Stomach (tissue), 9 donors: Measurements from ENCODE around the gene PGPEP1. TPM values are rescaled to one million over a fixed set of nuclear protein-coding genes. Genes with fewer than 3 reads are reported as not detected.
"Not testable (repeated sequence)": the region's sequence is repeated elsewhere in the genome, so short reads cannot be mapped to it uniquely, and the experiment has no call there.

ENCODE experiments used
- DNase-seq, 2 donors: peaks; one replicate each; pipeline versions ENCODE4 v3.0.0 to v3.0.0-alpha.2; 2013 to 2019
- H3K27ac ChIP-seq, 5 donors: fragments of 200-600 bp in 4 of 5; sonication (generic) in 4 of 5; one replicate each; pipeline ENCODE4 v1.5.1; 2013 to 2019; ENCODE audit warnings: mild to moderate bottlenecking in 1 of 5, moderate library complexity in 1 of 5
- H3K27me3 ChIP-seq, 3 donors: fragments of 200-600 bp; sonication (generic); one replicate each; pipeline ENCODE4 v1.5.1; 2017 to 2019; ENCODE audit warnings: mixed run types in 1 of 3
- H3K36me3 ChIP-seq, 4 donors: fragments of 200-600 bp; sonication (generic); 1 replicate in 3 of 4; 2 replicates in 1 of 4; pipeline ENCODE4 v1.5.1; 2016 to 2019
- H3K4me1 ChIP-seq, 4 donors: fragments of 200-600 bp; sonication (generic); one replicate each; pipeline ENCODE4 v1.5.1; 2016 to 2019
- H3K4me3 ChIP-seq, 4 donors: fragments of 200-600 bp; sonication (generic) in 3 of 4; one replicate each; pipeline ENCODE4 v1.5.1; 2016 to 2019; ENCODE audit warnings: mild to moderate bottlenecking in 1 of 4
- H3K9me3 ChIP-seq, 4 donors: fragments of 200-600 bp; sonication (generic); one replicate each; pipeline ENCODE4 v1.5.1; 2016 to 2019
- EP300 ChIP-seq: sonication (generic); formaldehyde crosslinking; IDR thresholded peaks from one replicate; pipeline ENCODE4 v1.6.1; 2017; ENCODE audit warnings: antibody characterized with exemption
- POLR2A ChIP-seq, 4 donors: fragments of 450-650 bp; IDR thresholded peaks; one replicate each; pipeline ENCODE4 v1.6.1; 2016; ENCODE audit warnings: antibody characterized with exemption in 4 of 4, control low read depth in 2 of 4, mild to moderate bottlenecking in 1 of 4, moderate library complexity in 1 of 4
- POLR2AphosphoS5 ChIP-seq, 3 donors: sonication (generic); formaldehyde crosslinking; IDR thresholded peaks; one replicate each; pipeline ENCODE4 v1.6.1; 2016; ENCODE audit warnings: antibody characterized with exemption in 3 of 3
- WGBS, 5 donors: extraction: QIAGEN DNeasy Blood & Tissue Kit in 3 of 5; methylation state at CpG; one replicate each; pipeline versions ENCODE4 v1.1.5 to v1.1.7; 2013 to 2018; 5-methylcytosine and 5-hydroxymethylcytosine counted together
- intact Hi-C: fragments of 100-400 bp; cut with DNase I; formaldehyde crosslinking; loops from one replicate; pipeline ENCODE4 v1.15.1; 2023; ENCODE audit warnings: low total_unique reads
- polyA plus RNA-seq, 3 donors: library from polyadenylated mRNA; stranded (reverse); fragments of 200-250 nt; gene quantifications; one replicate each; pipeline ENCODE4 v1.2.3, GENCODE V29; 2013
- total RNA-seq, 5 donors: library from RNA; depleted of rRNA; stranded (reverse); fragments of >200 nt; gene quantifications; one replicate each; pipeline versions ENCODE4 v1.1.0 to v1.2.3, GENCODE V29; 2014 to 2016
- TF ChIP-seq, protein P1 (sequence below), 7 experiments: fragments of 450-650 bp in 4 of 7; fragments of 200-600 bp in 3 of 7; sonication (generic) in 3 of 7; IDR thresholded peaks; one replicate each; pipeline ENCODE4 v1.5.1; 2016 to 2019; ENCODE audit warnings: antibody characterized with exemption in 7 of 7, control low read depth in 2 of 7, mild to moderate bottlenecking in 1 of 7
- donor health status: healthy with polysubstance abuse.
- donor health status: Bipolar disorder and iron deficiency.
- donor health status: healthy.

The PGPEP1 gene
- total and polyA plus RNA-seq, 8 donors, result 8.0 to 58.9 (median 26.0) TPM

DNA sequence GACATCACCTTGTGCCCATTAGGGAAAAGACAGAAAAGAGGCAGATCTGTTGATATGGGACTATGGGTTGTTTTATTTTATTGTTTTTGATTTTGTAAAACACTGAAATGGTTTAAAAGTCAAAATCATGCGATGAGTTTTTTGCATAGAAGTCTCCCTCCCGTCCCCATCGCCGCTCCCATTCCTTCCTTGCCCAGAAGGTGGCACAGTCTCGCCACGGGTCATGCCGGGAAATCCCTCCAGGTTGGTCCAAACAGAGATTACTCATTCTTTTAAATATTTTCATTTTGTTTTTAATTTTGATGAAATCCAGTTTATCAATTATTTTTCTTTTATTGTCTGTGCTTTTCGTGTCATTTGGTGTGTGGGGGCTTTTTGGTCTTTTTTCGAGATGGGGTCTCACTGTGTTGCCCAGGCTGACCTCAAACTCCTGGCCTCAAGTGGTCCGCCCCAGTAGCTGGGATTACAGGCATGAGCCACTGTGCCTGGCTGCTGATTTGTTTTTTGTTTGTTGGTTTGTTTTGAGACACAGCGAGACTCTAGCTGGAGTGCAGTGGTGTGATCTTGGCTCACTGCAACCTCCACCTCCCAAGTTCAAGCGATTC, 9.2 kb downstream of the PGPEP1 start:
- TF ChIP-seq POLR2A (IDR thresholded peaks at IDR 0.05), result no peak
- TF ChIP-seq, protein P1, sequence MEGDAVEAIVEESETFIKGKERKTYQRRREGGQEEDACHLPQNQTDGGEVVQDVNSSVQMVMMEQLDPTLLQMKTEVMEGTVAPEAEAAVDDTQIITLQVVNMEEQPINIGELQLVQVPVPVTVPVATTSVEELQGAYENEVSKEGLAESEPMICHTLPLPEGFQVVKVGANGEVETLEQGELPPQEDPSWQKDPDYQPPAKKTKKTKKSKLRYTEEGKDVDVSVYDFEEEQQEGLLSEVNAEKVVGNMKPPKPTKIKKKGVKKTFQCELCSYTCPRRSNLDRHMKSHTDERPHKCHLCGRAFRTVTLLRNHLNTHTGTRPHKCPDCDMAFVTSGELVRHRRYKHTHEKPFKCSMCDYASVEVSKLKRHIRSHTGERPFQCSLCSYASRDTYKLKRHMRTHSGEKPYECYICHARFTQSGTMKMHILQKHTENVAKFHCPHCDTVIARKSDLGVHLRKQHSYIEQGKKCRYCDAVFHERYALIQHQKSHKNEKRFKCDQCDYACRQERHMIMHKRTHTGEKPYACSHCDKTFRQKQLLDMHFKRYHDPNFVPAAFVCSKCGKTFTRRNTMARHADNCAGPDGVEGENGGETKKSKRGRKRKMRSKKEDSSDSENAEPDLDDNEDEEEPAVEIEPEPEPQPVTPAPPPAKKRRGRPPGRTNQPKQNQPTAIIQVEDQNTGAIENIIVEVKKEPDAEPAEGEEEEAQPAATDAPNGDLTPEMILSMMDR (IDR thresholded peaks at IDR 0.05), result peak in 5 of 7 experiments; percentile 58 to 85 (median 77)
- no peak for TF ChIP-seq EP300
- TF ChIP-seq POLR2AphosphoS5 (IDR thresholded peaks at IDR 0.05), result peak in 1 of 3 donors; percentile 52
- 41 to 49% (median 42%) methylated on average over 12 of the region's 12 CpGs for WGBS, 5 donors
- DNase-seq, result peak; percentile 67 to 74

DNA sequence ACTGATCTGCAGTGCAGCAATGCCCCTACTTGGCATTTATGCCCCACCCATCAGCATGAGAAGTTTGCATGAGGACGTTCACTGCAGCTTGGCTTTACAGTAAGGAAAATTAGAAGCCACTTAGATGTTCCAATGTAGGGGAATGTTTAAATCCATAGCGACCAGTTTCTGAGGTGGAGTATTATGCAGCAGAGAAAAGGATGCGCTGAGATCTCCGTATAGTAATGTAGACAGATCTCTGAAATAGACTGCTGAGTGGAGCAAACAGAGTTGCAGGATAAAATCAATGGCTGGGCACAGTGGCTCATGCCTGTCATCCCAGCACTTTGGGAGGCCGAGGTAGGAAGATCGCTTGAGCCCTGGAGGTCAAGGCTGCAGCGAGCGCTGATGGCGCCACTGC, 10.1 kb downstream of the PGPEP1 start:
- no peaks in the 10 kb centered on the region for H3K9me3 ChIP-seq
- H3K4me1 ChIP-seq, result peaks cover 0 to 17% (median 10%) of the 10 kb centered on the region in 4 donors
- H3K36me3 ChIP-seq, result peaks cover 0 to 56% (median 43%) of the 10 kb centered on the region in 4 donors
- H3K27ac ChIP-seq, result no peak overlapping the region
- no peaks in the 10 kb centered on the region for H3K27me3 ChIP-seq
- intact Hi-C loops, result loop anchor here (5.0 kb wide), 1 partner anchor 62 kb away; no protein-coding TSS in a partner anchor
- DNase-seq, result no peak
- WGBS, 5 donors, result 82 to 92% (median 86%) methylated on average over 9 of the region's 9 CpGs
- TF ChIP-seq, protein P1 (IDR thresholded peaks at IDR 0.05), result no peak
- TF ChIP-seq POLR2A (IDR thresholded peaks at IDR 0.05) (no peak), EP300 (no peak), POLR2AphosphoS5 (IDR thresholded peaks at IDR 0.05) (no peak)
- H3K4me3 ChIP-seq, result no peak overlapping the region

More for the DNA sequence above, 9.2 kb downstream of the PGPEP1 start:
- H3K36me3 ChIP-seq, result peaks cover 0 to 58% (median 41%) of the 10 kb centered on the region in 4 donors
- H3K27ac ChIP-seq, result no peak overlapping the region
- H3K27me3 ChIP-seq, result no peaks in the 10 kb centered on the region
- H3K4me3 ChIP-seq, result no peak overlapping the region
- intact Hi-C loops, result loop anchor here (5.0 to 10.0 kb wide), 2 partner anchors 45 to 63 kb away; partner anchors contain the start of gene LRRC25
- H3K9me3 ChIP-seq, result no peaks in the 10 kb centered on the region
- peaks cover 6 to 25% (median 15%) of the 10 kb centered on the region in 4 donors for H3K4me1 ChIP-seq

DNA sequence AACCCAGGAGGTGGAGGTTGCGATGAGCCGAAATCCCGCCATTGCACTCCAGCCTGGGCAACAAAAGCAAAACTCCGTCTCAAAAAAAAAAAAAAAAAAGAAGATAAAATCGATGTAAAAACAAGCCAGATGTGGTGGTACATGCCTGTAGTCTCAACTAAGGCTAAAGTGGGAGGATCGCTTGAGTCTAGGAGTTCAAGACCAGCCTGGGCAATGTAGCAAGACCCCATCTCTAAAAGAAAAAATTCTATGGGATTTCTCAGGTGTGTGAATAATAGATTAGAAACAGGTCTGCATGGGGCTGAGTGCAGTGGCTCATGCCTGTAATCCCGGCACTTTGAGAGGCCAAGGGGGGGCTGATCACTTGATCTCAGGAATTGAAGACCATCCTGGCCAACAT, 11.1 kb downstream of the PGPEP1 start:
- TF ChIP-seq EP300 (no peak), POLR2AphosphoS5 (IDR thresholded peaks at IDR 0.05) (no peak), POLR2A (IDR thresholded peaks at IDR 0.05) (no peak)
- TF ChIP-seq, protein P1 (IDR thresholded peaks at IDR 0.05), result no peak
- Histone ChIP-seq H3K9me3 (no peaks in the 10 kb centered on the region), H3K36me3 (peaks cover 9 to 60% (median 53%) of the 10 kb centered on the region in 4 donors), H3K4me3 (no peak overlapping the region), H3K27me3 (no peaks in the 10 kb centered on the region), H3K27ac (no peak overlapping the region), H3K4me1 (peaks cover 0 to 10% (median 5%) of the 10 kb centered on the region in 4 donors)
- DNase-seq, result no peak
- WGBS, 5 donors, result 90 to 96% (median 94%) methylated on average over 7 of the region's 7 CpGs
- intact Hi-C loops, result loop anchor here (5.0 kb wide), 1 partner anchor 61 kb away; no protein-coding TSS in a partner anchor

DNA sequence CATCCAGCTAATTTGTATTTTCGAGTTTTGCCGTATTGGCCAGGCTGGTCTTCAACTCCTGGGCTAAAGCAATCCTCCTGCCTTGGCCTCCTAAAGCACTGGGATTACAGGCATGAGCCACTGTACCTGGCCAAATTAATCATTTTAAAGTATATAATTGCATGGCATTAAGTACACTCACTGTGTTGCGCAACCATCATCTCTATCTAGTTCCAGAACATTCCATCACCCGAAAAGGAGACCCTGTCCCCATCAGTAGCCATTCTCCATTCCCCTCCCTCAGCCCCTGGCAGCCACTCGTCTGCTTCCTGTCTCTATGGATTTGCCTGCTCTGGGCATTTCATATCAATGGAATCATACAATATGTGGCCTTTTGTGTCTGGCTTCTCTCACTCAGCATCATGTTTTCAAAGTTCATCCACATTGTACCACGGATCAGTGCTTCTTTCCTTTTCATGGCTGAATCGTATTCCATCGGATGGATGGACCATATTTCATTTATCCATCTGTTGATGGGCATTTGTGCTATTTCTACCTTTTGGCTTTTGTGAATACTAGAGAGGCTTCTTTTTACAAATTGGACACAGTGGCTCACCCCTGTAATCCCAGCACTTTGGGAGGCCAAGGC, 13.1 kb downstream of the PGPEP1 start:
- intact Hi-C loops, result loop anchor here (5.0 kb wide), 1 partner anchor 59 kb away; no protein-coding TSS in a partner anchor
- Histone ChIP-seq H3K4me1 (peaks cover 0 to 12% (median 8%) of the 10 kb centered on the region in 4 donors), H3K36me3 (peaks cover 24 to 65% (median 61%) of the 10 kb centered on the region in 4 donors), H3K27ac (no peak overlapping the region), H3K4me3 (no peak overlapping the region), H3K27me3 (no peaks in the 10 kb centered on the region), H3K9me3 (no peaks in the 10 kb centered on the region)
- no peak for DNase-seq
- TF ChIP-seq POLR2A (IDR thresholded peaks at IDR 0.05) (no peak), POLR2AphosphoS5 (IDR thresholded peaks at IDR 0.05) (no peak), EP300 (no peak)
- TF ChIP-seq, protein P1 (IDR thresholded peaks at IDR 0.05), result no peak
- 92 to 96% (median 95%) methylated on average over 8 of the region's 8 CpGs for WGBS, 5 donors

DNA sequence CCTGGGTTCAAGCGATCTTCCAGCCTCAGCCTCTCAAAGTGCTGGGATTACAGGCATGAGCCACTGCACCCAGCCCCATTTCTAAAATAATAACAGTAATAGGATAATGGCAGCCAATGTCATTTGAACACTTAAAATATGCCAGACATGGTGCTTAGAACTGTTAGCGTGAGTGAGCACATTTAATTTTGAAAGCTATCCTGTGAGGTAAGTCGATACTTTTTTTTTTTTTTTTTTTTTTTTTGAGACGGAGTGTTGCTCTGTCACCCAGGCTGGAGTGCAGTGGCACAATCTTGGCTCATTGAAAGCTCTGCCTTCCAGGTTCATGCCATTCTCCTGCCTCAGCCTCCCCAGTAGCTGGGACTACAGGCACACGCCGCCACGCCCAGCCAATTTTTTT, 14.3 kb downstream of the PGPEP1 start:
- not testable (repeated sequence) for DNase-seq, H3K9me3 ChIP-seq, H3K4me3 ChIP-seq, H3K27me3 ChIP-seq, H3K4me1 ChIP-seq, H3K27ac ChIP-seq
- 92 to 98% (median 94%) methylated on average over 7 of the region's 7 CpGs for WGBS, 5 donors
- intact Hi-C loops, result loop anchor here (5.0 kb wide), 1 partner anchor 58 kb away; no protein-coding TSS in a partner anchor
- peaks cover 34 to 75% (median 66%) of the 10 kb centered on the region in 4 donors for H3K36me3 ChIP-seq
